HS-5 (cell line): ENCODE data around the gene NDOR1.
"Not testable (repeated sequence)": the region's sequence is repeated elsewhere in the genome, so short reads cannot be mapped to it uniquely, and the experiment has no call there.

Experiments used
- DNase-seq: peaks from one replicate; pipeline ENCODE4 v3.0.0-alpha.2; 2012; ENCODE audit warnings: low read depth

Gene NDOR1

DNA sequence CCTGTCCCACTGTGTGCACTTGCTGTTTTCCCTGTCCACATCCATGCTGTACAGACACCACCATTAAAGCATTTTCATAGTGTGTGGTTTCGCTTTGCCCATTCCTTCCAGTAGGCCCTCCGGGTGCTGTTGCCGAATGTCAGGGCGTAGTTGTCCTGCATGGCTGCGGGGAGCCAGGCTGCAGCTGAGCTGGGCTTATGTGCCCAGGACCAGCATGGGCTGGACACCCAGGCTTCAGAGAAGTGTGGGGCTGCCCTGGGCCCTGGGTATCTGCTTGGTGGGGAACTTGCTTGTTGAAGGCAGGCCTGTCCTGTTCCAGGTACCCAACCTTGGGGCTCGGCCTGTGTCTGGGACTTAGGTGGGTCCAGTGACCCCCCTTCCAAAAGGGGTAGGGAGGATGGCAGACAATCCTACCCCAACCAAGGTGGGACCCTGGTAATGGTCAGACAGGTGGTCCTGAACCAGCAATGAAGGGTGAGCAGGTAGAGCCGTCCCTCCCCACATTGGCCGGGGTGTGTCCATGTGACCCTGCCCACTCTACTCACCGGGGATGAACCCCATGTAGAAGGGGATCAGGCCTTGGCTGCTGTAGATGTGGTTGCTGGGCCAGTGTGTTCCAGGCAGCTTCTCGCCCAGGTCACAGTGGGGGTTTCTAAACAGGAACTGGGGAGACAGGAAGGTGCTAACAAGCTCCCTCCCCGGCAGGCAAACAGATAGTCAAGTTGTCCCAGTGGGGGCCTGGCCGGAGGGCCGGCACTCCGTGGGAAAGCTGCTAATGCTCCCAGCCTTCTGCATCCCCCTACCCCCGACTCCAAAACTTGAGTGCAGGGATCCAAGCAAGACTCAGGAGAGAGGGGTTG, 38.4 kb downstream of the NDOR1 start:
- DNase-seq: no peak

DNA sequence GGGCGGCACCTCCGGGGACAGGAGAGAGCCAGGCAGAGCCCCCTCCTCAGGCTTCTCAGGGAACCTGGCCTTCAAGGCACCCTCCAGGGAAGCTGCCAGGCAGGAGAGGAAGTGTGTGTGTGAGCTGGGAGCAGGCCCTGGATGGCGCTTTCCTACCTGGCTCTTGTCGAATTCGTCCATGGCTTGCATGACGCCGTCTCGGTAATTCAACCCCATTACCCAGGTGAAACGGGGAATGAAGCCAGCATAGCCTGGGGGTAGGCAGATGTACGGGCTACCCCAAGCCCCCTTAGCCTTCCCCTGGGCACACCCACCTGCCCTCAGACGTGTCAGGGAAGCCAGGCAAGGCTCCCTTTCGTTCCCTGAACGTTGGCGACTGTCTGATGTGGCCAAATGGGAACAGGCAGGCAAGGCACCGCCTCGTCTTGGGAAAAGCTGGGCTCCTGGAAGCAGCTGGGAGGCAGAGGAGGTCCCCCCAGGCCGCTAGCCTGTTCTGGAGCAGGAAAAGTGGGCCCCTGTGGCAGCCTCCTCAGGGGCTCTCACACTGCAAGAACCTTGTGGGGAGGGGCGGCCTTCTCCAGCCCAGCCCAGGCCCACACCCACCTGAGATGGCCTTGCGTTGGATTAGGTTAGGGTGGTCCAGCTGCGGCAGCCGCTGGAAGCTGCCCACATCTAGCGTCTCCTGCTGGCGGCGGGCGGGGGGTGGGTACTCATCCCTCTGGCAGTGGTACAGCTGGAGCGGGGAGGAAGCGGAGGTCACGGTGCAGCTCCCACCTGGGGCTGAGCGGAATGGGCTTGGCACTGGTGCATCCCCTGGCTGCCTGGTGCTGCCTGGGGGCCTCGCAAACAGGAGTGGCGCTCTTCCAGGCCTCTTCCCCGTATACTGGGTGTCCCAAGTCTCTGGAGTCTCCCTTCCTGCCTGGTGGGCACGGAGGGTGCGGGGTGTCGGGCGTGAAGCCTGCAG, 39.3 kb downstream of the NDOR1 start:
- no peak for DNase-seq

DNA sequence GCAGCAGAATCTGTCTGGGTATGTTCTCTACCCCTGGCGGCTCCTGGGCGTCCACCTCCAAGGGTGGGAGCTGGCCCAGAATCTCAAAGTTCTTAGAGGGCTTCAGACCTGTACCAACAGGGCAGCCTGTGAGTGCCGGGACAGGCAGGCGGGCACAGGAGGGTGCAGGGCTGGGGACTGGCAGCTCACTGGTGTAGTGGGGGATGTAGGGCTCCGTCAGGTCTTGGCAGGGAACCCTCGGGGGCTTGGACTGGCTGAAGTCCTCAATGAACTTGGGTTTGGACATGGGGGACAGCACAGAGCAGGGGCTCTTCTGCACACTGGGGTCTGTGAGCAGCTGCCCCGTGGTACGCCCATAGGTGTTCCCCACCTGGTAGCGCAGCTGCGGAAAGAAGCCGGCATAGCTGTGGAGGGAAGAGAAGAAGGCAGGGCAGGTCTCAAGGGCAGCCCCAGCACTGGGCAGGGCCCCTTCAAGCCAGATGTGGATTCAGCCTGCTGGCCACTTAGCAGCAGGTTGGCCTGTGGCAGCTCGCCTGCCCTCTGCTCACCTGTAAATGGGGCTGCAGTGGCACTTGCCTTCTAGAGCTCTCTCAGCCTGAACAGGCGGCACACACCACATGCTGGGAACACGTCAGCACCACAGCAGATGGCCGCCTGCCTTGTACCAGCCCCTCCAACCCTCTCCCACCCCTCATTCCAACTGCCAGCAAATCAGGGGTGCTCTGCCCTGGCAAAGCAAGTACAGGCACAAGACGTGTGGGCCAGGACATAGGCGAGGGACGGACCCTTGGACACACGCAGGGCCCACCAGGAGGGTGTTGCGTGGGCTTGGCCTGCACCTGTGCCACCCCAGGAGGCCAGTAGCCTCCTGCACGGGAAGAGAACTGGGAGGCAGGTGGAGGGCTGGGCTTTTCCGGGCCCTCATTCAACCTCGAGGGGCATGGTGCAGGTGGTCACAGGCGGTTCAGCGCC, 40.2 kb downstream of the NDOR1 start:
- no peak for DNase-seq

DNA sequence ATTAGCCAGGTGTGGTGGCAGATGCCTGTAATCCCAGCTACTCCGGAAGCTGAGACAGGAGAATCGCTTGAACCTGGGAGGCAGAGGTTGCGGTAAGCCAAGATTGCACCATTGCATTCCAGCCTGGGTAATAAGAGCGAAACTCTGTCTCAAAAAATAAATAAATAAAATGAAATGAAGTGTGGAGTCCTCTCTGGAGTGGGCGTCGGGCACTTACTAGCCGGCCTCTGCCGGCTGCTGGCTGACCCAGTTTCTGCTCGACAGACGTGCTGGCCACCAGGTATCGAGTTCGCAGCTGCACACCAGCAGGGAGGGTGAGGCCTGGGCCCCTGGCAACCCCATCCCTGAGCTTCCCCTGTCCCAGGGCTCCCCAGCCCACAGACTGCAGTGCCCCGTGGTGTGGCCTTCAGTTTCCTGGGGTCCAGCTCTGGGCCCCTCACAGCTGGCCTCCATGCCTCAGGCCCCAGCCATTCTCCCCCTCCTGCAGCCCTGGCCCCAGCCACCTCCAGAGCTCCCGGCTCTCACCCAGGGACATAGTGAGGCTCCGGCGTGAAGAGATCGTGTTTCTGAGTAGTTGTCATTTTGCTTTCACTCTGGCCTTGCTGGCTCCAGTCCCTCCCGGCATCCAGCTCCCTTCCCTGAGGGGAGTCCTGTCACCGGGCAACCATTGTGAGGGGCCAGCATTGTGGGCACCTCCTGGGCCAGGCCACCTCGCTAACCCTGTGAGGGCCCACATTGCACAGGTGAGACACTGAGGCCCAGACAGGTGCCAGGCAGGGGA, 41.8 kb downstream of the NDOR1 start:
- DNase-seq: no peak

DNA sequence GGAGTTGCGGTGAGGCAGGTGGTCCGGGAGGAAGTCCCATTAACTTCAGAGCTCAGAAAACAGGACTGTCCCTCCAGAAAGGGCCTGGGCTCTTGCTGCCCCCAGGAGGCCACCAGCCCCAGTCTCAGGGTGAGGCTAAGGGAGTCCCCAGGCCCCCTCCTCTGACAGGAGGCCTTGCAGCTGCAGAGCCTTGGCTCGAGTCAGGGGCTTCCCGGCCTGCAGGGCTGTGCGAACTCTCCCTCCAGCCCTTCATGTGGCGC, 42.3 kb downstream of the NDOR1 start:
- DNase-seq: no peak

DNA sequence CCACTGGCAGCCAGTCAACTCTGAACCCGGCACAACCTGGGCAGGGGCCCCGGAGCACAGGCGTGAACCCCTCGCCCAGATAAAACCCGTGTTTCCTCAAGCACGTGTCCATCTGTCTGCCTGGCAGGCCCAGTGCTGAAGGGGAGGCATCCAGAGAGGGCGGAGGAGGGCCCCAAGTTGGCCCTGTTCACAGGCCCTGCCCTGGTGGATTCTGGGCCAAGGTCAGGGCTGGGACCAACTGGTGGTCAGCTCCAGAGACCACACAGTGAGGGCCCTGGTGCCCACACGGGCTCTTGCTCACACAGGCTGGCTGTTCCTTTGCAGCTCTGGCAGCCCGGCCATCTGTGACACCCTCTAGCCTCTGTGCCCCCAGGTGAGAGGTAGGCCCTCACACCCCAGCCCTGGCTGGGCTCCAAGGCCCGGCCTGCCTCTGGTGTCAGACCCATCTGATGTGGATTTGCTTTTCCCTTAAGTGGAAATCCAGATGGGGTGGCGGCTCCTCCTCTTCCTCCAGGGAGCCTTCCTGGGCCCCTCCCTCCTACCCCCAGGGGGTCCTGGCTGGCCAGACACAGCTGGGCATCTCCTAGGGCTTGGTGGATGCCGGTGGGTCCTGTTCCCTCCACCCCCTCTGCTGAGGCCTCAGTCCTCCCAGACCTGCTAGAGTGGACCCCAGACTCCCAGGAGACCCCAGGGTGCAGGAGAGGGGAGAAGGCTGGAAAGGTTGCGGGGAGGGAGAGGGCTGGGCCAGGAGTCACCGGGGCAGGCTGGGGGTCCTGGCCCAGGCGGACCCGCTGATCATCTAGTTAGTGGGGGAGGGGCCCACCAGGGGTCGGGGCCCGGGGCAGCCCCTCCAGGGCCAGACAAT, 45.1 kb downstream of the NDOR1 start:
- DNase-seq: no peak

DNA sequence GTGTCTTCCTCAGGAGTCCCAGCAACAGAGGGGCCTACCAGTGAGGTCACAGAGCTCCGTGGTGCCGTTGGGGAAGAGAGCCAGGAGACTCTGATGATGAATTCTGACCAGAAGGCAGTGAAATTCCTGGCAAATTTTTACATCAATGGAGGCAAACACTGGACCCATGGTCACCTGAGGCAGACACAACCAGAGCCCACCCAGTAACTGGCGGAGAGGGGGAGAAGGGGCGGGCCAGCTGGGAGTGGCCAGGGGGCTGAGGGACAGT, 45.6 kb downstream of the NDOR1 start, which contains the start of gene STPG3:
STPG3 (plus strand) TSS at position 93 of the 268 bp plus-strand sequence; CDS start at position 94, 1 bp downstream.
- no peak for DNase-seq

DNA sequence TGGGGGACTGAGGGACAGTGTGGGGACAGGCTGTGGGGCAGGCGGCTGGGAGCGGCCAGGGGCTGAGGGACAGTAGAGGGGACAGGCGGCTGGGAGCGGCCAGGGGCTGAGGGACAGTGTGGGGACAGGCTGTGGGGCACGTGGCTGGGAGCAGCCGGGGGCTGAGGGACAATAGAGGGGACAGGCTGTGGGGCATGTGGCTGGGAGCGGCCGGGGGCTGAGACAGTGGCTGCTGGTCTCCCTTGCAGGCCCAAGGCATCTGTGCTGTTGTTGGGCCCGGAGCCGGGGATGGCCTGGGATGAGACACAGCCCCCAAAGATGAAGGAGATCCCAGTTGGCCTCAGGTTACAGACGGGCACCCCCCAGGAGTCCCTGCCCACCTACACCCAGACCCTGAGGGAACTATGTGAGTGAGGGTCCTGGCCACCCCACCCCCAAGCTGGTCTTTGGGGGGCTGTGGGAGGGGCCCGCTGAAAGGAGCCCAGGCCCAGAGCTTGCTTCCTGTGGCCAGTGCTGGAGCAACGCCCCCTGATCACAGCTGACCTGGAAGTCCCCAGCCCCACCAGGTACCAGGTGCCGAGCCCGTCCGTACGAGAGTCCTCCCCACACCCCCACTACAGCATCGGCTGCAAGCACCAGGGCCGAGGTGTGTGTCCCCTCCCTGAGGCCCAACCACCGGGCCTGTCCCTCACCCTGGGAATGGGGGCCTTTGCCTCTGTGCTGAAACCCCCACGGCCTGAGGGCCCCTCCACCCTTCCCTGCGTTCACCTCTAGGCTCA, 46.2 kb downstream of the NDOR1 start:
- no peak for DNase-seq

DNA sequence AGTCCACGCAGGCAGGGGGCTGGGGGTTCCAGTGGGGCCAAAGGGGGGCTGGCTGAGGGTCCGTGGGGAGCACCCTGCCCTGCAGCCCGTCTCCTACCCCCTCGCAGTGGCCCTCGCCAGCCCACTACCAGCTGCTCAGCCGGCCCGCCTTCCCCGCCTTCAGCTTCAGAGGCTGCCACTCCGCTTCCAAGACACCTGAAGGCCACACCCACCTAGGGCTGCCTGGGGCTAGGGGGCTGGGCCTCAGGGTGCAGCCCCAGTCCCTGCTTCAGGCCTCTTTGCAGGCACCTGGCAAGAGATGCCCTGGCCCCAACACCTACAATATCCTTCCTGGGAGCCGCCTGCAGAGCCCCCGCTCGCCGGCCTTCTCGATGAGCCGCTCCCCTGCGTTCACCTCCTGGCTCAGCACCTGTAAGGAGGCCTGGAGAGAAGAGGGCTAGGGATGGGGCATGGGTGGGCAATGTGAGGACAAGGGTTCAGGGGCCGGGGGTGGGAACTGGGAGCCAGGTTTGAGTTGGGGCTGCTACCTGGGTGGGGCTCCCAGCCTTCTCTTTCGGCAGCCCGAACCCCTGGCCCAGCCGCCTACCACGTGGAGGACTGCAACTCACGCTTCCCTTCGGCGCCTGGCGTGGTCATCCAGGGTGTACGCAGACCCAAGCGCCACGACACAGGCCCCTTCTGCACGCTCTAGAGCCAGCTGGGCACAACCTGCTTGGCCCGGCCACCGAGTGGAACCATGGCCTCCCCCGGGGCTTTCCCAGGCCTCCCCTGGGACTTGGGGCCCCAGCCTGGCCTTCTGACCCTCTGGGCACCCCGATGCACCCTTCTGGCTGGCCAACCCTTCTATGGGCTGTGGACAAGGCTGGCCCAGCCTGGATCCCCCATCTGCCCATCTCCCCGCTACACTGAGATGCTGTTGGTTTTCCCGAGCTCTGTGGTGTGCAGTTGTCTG, 47.3 kb downstream of the NDOR1 start:
- DNase-seq: no peak

DNA sequence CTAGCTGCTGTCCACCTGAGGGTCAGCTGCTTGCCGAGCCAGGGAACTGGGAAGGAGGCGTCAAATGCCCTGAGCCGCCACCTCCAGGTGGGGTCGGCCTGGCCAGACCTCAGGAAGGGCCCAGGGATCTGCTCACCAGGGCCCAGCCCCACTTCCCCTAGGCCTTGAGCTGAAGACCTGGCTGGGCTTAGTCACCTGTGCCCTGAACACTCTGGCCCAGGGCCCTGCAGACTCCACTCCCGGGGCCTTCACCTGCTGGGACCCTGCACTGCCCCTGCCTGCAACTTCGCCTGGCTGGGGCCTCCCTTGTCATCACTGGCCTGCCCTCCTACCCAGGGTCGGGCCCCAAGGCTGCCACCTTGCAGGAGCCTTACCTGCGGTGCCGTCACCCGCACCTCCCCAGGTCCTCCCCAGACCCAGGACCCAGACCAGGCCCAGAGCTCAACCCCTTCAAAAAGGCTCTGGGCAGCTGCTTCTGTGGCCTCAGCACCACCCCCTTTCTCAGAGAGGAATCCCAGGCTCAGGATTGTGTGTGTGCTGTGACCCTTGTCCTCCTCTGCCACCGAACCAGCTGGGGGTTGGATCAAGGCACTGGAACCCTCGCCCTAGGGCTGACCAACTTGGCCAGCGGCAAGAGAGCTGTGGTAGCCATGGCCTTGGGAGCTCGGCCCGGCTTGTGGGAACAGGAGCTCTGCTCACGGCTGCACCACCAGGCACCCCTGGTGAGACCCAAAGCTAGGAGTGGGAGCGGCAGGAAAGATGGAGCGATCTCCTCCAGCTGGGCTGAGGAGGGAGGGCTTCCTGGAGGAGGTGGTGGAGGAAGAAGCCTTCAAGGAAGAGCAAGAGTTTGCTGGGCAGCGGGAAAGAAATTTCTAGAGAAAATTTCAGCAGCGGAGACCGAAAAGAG, 48.5 kb downstream of the NDOR1 start:
- no peak for DNase-seq

DNA sequence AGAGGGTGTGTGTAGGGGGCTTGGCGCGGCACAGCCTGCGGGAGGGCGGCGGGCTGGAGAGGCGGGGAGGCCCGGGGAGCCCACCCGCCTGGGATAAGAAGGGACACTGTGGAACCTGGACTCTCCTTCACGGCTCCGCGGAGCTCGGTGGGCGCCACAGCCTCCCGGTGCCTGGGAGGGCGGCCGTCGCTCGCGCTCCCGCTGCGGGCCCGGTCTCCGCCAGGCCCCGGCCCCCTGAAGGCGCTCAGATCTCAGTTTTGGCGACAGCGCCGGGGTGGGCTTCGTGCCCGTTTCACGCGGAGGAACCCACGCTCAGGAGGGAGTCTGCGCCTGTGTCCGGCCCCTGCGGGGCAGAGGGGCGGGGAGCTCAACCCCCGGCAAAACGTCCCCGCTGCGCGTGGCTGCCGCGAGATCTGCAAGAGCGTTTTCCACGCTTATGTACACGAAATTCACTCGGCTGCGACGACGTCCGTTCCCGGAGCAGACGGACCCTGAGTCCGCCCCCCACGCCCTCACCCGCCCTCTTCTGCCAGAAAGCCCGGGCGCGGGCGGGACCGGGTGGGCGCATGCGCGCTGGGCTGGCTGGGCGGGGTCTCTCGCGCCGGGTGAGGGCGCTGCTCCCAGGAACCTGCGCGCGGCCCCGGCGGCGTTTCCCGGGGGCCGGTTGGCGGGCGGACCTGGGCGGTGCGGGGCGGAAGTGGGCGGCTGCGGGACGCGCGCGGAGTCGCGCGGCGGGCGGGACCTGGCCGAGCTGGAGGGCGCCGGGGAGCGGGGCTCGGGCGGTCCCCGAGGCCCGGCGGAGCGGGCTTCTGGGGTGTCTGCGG, 49.3 kb downstream of the NDOR1 start, which contains the start of gene NELFB:
NELFB (plus strand) TSS at position 704 of the 824 bp plus-strand sequence.
- no peak for DNase-seq

DNA sequence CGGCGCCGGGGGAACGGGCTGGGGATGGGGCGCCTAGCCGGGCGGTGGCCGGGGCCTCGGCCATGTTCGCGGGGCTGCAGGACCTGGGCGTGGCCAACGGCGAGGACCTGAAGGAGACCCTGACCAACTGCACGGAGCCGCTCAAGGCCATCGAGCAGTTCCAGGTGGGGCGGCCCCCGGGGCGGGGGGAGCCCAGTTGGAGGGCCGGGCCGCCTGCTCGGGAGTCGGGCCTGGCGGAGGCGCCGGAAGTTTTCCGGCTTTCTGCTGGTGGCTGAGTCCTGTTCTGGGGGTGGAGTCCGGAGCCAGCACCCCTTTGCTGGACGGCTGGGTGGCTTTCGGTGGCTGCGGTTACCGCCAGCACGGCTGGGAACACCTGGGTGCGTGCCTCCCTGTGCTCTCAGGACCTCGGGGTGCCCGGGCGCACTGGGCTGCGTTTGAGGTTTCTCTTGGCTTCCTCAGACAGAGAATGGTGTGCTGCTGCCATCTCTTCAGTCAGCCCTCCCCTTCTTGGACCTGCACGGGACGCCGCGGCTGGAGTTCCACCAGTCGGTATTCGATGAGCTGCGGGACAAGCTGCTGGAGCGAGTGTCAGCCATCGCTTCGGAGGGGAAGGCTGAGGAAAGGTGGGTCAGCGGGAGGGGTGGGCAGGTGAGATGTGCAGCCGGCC, 50.1 kb downstream of the NDOR1 start:
- DNase-seq: no peak

DNA sequence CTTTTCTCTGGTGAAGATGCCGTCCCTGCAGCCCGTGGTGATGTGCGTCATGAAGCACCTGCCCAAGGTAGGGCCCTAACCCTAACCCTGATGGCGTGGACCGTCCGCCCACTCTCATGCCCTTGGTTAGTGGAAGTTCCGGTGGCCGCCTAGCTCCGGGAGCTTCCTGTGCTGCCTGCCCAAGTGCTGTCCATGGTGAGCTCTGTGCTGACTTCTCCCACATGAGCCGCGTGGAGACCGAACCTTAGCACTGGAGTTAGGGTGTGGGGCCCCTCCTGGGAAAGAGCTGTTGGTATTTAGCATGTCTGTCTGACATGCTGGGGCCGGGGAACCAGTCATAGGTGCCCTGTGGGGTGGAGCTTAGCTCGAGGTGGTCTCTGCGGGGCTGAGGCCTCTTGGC, 50.9 kb downstream of the NDOR1 start:
- DNase-seq: no peak

DNA sequence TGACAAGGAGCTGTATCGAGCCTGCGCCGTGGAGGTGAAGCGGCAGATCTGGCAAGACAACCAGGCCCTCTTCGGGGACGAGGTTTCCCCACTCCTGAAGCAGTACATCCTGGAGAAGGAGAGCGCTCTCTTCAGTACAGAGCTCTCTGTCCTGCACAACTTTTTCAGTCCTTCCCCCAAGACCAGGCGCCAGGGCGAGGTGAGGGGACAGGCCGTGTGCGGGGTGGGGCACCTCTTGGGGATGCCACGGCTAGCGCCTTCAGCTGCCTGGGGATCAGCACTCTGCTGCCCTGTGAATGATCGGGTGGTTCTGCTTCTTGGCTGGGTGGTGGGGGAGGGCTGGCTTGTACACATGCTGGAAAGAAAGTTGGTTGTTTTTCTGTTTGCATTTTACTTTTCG, 51.4 kb downstream of the NDOR1 start:
- DNase-seq: no peak

DNA sequence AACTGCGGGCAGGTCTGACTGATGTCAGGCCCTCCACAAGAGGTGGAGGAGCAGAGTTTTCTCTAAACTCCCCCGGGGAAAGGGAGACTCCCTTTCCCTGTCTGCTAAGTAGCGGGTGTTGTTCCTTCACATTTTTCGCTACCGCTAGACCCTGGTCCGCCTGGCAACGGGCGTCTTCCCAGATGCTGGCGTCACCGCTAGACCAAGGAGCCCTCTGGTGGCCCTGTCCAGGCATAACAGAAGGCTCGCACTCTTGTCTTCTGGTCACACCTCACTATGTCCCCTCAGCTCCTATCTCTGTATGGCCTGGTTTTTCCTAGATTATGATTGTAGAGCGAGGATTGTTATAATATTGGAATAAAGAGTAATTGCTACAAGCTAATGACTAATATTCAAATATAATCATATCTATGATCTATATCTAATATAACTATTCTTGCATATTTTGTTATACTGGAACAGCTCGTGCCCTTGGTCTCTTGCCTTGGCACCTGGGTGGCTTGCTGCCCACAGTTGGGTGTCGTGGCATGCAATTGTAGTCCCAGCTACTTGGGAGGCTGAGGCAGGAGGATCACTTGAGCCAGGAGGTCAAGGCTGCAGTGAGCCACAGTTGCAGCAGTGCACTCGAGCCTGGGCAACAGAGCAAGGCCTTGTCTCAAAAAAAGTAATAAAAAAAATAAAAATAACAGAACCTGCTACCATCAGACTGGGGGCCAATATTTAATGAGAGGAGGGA, 56.8 kb downstream of the NDOR1 start:
- DNase-seq: not testable (repeated sequence)
